Activated naive CD8-positive, alpha-beta T cell treated with anti-CD3 and anti-CD28 coated beads for 36 hours (primary cell): ENCODE data around the gene SIPA1L3. TPM values are rescaled to one million over a fixed set of nuclear protein-coding genes. Genes with fewer than 3 reads are reported as not detected.

Source experiments
- DNase-seq: peaks from one replicate; pipeline ENCODE4 v3.0.0; 2021
- H3K27ac Mint-ChIP-seq: one replicate; pipeline ENCODE4 v1.8.0; 2022; ENCODE audit warnings: mild to moderate bottlenecking, moderate library complexity, mixed read lengths
- H3K27me3 Mint-ChIP-seq: one replicate; pipeline ENCODE4 v1.8.0; 2022; ENCODE audit warnings: mild to moderate bottlenecking, mixed read lengths
- H3K36me3 Mint-ChIP-seq: one replicate; pipeline ENCODE4 v1.8.0; 2021; ENCODE audit warnings: mild to moderate bottlenecking, mixed read lengths
- H3K4me1 Mint-ChIP-seq: one replicate; pipeline ENCODE4 v1.8.0; 2021; ENCODE audit warnings: mixed read lengths
- H3K4me3 Mint-ChIP-seq: one replicate; pipeline ENCODE4 v1.8.0; 2022; ENCODE audit warnings: mild to moderate bottlenecking, moderate library complexity, mixed read lengths
- H3K9me3 Mint-ChIP-seq: one replicate; pipeline ENCODE4 v1.8.0; 2022; ENCODE audit warnings: mixed read lengths
- total RNA-seq, 2 experiments: library from RNA; stranded (reverse); gene quantifications; one replicate each; pipeline ENCODE4 v1.2.3, GENCODE V29; 2021

The SIPA1L3 gene
- total RNA-seq, 2 experiments from 2014 or later: 9.1 to 9.7 TPM

- no peak overlapping the region for H3K27ac Mint-ChIP-seq
- no peaks in the 10 kb centered on the region for H3K27me3 Mint-ChIP-seq
- H3K9me3 Mint-ChIP-seq: peaks cover 12% of the 10 kb centered on the region
- no peak overlapping the region for H3K4me3 Mint-ChIP-seq
- H3K36me3 Mint-ChIP-seq: peaks cover 27% of the 10 kb centered on the region
- H3K4me1 Mint-ChIP-seq: peaks cover 5% of the 10 kb centered on the region
- DNase-seq: no peak
Measured at GRCh38 chr19:37970699-37971098, 63.7 kb downstream of the SIPA1L3 start.

DNA sequence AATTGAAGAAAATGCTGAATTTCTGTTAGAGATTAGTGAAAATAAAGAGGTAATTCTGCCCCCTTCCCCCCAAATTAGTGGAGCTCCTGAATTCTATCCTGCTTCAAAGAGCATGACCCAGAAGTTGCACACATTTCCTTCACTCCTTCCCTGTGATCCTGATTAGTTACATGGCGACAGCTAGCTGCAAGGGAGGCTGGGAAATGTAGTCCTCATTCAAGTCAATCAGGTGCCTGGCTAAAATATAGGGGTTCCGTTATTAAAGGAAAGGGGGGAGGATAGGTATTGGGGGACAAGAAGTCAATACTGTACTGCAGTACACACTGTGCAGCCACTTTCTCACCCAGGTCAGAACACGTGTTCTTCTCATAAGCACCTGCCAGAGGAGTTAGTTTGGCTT is 65.8 kb downstream of the SIPA1L3 start:
- DNase-seq: no peak
- H3K9me3 Mint-ChIP-seq: peaks cover 12% of the 10 kb centered on the region
- H3K4me3 Mint-ChIP-seq: no peak overlapping the region
- no peak overlapping the region for H3K27ac Mint-ChIP-seq
- H3K27me3 Mint-ChIP-seq: no peaks in the 10 kb centered on the region
- H3K4me1 Mint-ChIP-seq: peaks cover 5% of the 10 kb centered on the region
- H3K36me3 Mint-ChIP-seq: peaks cover 29% of the 10 kb centered on the region

DNA sequence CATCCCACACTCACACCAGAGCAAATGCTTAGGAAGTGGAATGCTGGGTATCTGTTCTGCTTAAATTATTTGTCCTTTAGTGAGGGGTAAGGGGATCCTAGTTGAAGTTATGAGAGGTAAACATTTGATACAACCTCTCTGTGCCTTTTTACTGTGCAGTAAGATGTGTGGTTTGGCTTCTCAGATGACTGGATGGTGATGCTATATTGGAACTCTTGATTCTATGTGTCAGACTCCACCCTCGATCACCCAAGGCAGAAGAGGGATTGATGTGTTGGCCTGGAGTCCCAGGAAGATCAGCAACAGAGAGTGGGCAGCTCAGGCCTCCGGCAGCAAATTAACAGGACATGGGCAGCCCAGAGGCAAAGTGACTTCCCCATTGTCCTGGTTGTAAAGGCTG is 66.7 kb downstream of the SIPA1L3 start:
- Mint-ChIP-seq H3K27ac (no peak overlapping the region), H3K4me1 (peaks cover 5% of the 10 kb centered on the region), H3K4me3 (no peak overlapping the region), H3K9me3 (peaks cover 12% of the 10 kb centered on the region), H3K36me3 (peaks cover 24% of the 10 kb centered on the region), H3K27me3 (no peaks in the 10 kb centered on the region)
- DNase-seq: no peak

GRCh38 chr19:37975071-37975470 is 68.1 kb downstream of the SIPA1L3 start:
- Mint-ChIP-seq H3K4me3 (no peak overlapping the region), H3K27me3 (no peaks in the 10 kb centered on the region), H3K4me1 (peaks cover 5% of the 10 kb centered on the region), H3K36me3 (peaks cover 20% of the 10 kb centered on the region), H3K9me3 (peaks cover 9% of the 10 kb centered on the region), H3K27ac (no peak overlapping the region)
- no peak for DNase-seq

DNA sequence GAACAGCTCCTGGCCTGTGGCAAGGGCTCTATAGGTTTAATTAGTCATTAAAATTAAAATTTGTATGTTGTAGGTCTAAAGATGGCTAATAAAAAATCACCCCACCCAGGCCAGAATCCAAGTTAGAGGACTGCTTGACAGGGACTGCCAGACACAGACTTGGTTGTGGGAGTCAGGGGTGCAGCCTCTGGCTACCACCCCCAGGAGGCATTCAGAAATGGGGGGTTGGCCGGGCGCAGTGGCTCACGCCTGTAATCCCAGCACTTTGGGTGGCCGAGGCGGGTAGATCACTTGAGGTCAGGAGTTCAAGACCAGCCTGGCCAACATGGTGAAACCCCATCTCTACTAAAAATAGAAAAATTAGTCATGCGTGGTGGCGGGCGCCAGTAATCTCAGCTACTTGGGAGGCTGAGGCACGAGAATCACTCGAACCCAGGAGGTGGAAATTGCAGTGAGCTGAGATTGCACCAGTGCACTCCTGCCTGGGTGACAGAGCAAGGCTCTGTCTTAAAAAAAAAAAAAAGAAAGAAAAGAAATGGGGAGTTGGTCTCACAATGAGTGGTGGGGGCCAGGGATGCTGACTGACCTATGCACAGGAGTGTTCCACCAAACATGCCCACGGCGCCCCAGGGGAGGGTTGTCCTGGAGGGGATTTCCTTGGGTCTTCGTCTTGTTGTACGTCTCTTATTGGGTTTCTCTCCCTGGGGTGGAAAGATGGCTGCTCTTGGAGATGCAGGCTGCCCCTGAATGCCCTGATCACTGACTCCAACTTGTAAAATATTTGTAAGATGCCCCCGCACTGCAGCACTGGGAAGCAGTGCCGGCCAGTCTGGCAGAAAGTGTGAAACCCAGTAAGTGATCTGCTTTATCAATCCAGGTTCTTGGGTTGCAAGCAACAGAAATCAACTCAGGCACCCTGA is 68.8 kb downstream of the SIPA1L3 start:
- H3K36me3 Mint-ChIP-seq: peaks cover 12% of the 10 kb centered on the region
- H3K4me1 Mint-ChIP-seq: peaks cover 5% of the 10 kb centered on the region
- H3K4me3 Mint-ChIP-seq: no peak overlapping the region
- H3K27ac Mint-ChIP-seq: no peak overlapping the region
- DNase-seq: no peak
- no peaks in the 10 kb centered on the region for H3K27me3 Mint-ChIP-seq
- peaks cover 9% of the 10 kb centered on the region for H3K9me3 Mint-ChIP-seq

DNA sequence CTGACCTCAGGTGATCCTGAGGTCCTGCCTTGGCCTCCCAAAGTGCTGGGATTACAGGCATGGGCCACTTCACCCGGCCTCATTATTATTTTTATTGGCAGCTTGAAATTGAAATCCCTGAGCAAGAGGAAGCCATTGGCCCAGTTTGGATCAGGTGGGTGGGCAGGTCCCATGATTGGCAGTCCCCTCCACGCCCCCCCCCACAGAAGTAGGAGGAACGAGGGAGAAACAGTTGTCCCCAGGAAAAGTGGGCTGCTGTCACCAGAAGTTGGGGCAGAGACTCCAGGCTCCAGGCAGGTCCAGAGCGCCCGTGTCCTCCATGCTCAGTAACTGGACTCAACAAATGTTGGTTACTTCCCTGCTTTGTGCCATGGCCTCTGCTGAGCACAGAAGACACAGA is 70.4 kb downstream of the SIPA1L3 start:
- no peak overlapping the region for H3K4me3 Mint-ChIP-seq
- peaks cover 8% of the 10 kb centered on the region for H3K36me3 Mint-ChIP-seq
- peaks cover 2% of the 10 kb centered on the region for H3K9me3 Mint-ChIP-seq
- DNase-seq: no peak
- peaks cover 10% of the 10 kb centered on the region for H3K4me1 Mint-ChIP-seq
- H3K27me3 Mint-ChIP-seq: no peaks in the 10 kb centered on the region
- no peak overlapping the region for H3K27ac Mint-ChIP-seq

- Mint-ChIP-seq H3K27ac (no peak overlapping the region), H3K27me3 (no peaks in the 10 kb centered on the region), H3K9me3 (peaks cover 2% of the 10 kb centered on the region), H3K4me3 (no peak overlapping the region), H3K4me1 (peaks cover 10% of the 10 kb centered on the region), H3K36me3 (peaks cover 5% of the 10 kb centered on the region)
- DNase-seq: no peak
Measured at GRCh38 chr19:37977992-37978391, 71.0 kb downstream of the SIPA1L3 start.

DNA sequence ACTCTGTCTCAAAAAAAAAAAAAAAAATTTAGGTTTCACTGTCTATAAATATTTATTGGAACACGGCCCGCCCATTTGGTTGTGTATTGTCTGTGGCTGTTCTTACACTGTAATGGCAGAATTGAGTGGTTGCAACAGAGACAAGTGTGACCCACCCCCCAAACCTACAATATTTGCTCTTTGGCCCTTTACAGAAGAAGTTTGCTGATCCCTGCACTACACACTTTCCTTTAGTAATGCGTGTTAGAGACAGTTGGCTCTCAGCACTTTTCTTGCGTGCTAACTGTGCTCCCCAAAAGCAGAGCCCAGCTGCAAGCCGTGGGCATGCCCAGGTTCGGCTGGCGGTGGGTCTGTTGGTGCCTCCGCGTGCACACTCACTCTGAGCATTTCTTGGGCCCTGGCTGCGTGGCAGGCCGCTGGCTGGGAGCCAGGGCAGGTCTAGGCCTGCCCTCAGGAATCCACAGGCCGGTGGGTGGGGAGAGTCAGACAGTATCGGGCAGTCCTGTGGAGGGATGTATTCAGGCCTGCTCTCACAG is 72.6 kb downstream of the SIPA1L3 start:
- H3K36me3 Mint-ChIP-seq: peaks cover 5% of the 10 kb centered on the region
- no peak overlapping the region for H3K4me3 Mint-ChIP-seq
- H3K4me1 Mint-ChIP-seq: peaks cover 8% of the 10 kb centered on the region
- DNase-seq: no peak
- H3K9me3 Mint-ChIP-seq: peaks cover 2% of the 10 kb centered on the region
- no peaks in the 10 kb centered on the region for H3K27me3 Mint-ChIP-seq
- H3K27ac Mint-ChIP-seq: no peak overlapping the region

DNA sequence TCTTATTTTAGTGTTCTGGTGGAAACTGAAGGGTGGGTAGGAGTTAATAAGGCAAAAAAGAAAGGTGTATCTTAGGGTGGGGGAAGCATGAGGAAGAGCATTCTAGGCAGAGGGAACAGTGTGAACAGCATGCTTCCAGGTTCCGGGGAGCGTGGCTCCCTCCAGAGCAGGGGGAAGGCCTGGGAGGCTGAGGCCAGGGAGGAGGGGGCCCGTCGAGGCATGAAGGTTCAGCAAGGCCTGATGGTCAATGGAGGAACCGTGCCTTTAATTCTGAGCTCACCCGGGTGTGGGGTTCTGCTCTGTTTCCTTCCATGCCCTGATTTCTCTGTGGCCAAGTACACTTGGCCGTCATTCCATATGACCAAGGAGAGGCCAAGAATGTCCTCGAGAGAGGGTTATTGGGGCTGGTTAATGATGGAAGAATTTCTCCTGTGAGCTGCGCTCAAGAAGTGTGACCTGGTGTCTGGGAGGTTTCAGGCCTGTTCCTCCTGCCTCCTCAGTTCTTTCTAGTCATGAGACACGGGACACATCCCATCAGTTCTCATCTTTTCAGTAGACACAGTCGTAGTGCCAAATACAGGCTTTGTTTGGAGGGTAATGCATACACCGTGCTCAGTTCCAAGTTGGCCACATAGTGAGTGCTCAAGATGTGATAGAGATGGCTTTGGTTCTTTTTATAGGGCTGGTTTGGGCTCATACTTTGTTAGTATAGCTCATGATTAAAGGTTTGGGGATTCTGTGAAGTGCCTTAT is 73.6 kb downstream of the SIPA1L3 start:
- Mint-ChIP-seq H3K9me3 (no peaks in the 10 kb centered on the region), H3K4me1 (peaks cover 5% of the 10 kb centered on the region), H3K36me3 (peaks cover 2% of the 10 kb centered on the region), H3K27me3 (no peaks in the 10 kb centered on the region), H3K4me3 (no peak overlapping the region), H3K27ac (no peak overlapping the region)
- DNase-seq: no peak

- Mint-ChIP-seq H3K9me3 (no peaks in the 10 kb centered on the region), H3K27me3 (no peaks in the 10 kb centered on the region), H3K4me3 (no peak overlapping the region), H3K27ac (no peak overlapping the region), H3K36me3 (no peaks in the 10 kb centered on the region), H3K4me1 (peaks cover 14% of the 10 kb centered on the region)
- DNase-seq: no peak
Measured at GRCh38 chr19:37981785-37982475, 74.9 kb downstream of the SIPA1L3 start.

GRCh38 chr19:37982655-37983054 is 75.6 kb downstream of the SIPA1L3 start:
- Mint-ChIP-seq H3K4me3 (no peak overlapping the region), H3K9me3 (no peaks in the 10 kb centered on the region), H3K36me3 (no peaks in the 10 kb centered on the region), H3K4me1 (peaks cover 14% of the 10 kb centered on the region), H3K27ac (no peak overlapping the region), H3K27me3 (no peaks in the 10 kb centered on the region)
- DNase-seq: no peak

DNA sequence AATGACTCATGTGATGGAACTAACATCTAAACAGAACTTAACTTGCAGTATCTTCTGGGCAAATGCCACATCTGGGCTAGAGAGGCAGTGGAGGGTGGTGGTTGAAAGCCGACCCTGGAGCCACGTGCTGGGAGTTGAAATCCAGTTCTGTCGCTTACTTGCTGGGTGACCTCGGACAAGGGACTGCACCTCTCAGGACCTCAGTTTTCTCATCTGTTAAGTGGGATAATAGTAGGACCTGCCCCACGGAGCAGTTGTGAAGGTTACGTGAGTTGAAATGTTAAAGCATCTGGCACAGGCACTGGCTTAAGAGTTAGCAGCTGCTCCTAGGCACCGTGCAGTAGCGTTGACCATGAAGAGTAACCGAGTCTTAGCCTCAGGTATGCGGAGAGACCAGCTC is 76.1 kb downstream of the SIPA1L3 start:
- Mint-ChIP-seq H3K4me3 (no peak overlapping the region), H3K4me1 (peaks cover 14% of the 10 kb centered on the region), H3K36me3 (no peaks in the 10 kb centered on the region), H3K27me3 (no peaks in the 10 kb centered on the region), H3K27ac (no peak overlapping the region), H3K9me3 (no peaks in the 10 kb centered on the region)
- no peak for DNase-seq

DNA sequence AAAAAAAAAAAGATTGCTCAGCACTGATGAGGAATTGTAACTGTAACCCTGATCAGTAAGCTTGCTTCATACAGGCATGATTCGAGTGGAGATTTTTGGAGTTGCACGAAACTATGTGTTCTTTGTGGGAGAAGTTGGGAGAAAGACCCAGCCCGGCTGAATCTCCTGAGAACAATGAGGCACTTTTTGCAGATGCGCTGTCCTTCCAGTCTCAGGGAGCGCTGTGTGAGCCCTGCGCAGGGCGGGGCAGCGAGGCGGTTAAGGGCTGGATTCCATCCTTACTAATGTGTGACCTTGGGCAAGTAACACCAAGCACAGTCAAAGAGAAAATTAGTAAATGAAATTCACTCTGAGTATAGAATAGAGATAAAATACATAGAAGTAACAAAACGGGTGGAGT is 76.9 kb downstream of the SIPA1L3 start:
- Mint-ChIP-seq H3K9me3 (no peaks in the 10 kb centered on the region), H3K27ac (no peak overlapping the region), H3K36me3 (no peaks in the 10 kb centered on the region), H3K4me3 (no peak overlapping the region), H3K27me3 (no peaks in the 10 kb centered on the region), H3K4me1 (peaks cover 18% of the 10 kb centered on the region)
- no peak for DNase-seq

DNA sequence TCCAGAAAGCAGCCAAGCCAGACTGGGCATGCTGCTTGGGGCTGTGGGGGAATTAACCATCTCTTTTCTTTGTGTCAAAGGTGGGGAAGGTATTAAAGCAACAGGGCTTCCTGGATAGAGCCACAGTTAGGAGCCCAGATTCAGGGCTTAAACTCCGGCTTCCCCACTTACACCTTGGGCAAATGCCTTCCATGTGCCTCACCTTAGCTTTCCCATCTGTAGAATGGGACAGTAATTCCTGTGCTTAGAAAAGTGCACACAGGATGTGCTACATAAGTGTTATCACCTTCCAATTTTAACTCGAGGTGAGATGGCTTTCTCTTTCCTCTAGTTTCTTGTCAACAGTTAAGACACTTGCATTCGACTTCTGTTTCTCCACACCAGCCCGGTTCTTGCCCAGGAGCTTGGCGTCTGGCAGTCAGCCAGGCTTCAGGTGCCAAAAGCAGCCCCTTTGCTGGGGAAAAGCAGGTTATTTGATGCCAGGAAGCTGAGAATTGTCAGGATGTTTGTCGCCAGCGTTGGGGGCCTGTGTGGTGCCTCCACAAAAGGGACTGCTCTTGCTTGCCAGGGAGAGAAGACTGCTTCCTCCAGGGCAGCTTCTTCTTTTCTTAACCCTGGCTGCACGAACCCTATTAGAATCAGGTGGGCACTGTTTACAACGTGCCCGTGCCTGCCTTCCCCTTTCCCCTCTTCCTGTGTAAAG is 79.2 kb downstream of the SIPA1L3 start:
- Mint-ChIP-seq H3K9me3 (no peaks in the 10 kb centered on the region), H3K27ac (peak overlapping the region; percentile 50), H3K4me1 (peaks cover 22% of the 10 kb centered on the region), H3K4me3 (no peak overlapping the region), H3K27me3 (no peaks in the 10 kb centered on the region), H3K36me3 (no peaks in the 10 kb centered on the region)
- DNase-seq: no peak
